Measurements from ENCODE around the gene ST3GAL6. TPM values are rescaled to one million over a fixed set of nuclear protein-coding genes. Genes with fewer than 3 reads are reported as not detected.

Gene ST3GAL6

Small RNA genes lying within 50 kb of the gene (small RNA-seq; reads per million reads assigned to genes)
- not detected for gene RNU6-26P (ENCODE audit: insufficient read depth)

All from neuronal stem cell (in vitro differentiated cells).